Type B pancreatic cell (in vitro differentiated cells): ENCODE measurements around the gene DMBX1. TPM values are rescaled to one million over a fixed set of nuclear protein-coding genes. Genes with fewer than 3 reads are reported as not detected.

Source experiments
- DNase-seq: peaks from one replicate; pipeline ENCODE4 v3.0.0; 2021; ENCODE audit warnings: mixed read lengths; ENCODE audit not compliant: unreplicated experiment; ENCODE audit errors: extremely low spot score
- H3K27ac Mint-ChIP-seq: 2 replicates; pipeline ENCODE4 v1.8.0; 2021; ENCODE audit warnings: mild to moderate bottlenecking, mixed read lengths
- H3K27me3 Mint-ChIP-seq: 2 replicates; pipeline ENCODE4 v1.8.0; 2021; ENCODE audit warnings: mixed read lengths
- H3K36me3 Mint-ChIP-seq: 2 replicates; pipeline ENCODE4 v1.8.0; 2021; ENCODE audit warnings: mixed read lengths
- H3K4me1 Mint-ChIP-seq: one replicate; pipeline ENCODE4 v1.8.0; 2021; ENCODE audit warnings: mixed read lengths; ENCODE audit not compliant: unreplicated experiment
- H3K4me3 Mint-ChIP-seq: 2 replicates; pipeline ENCODE4 v1.8.0; 2021; ENCODE audit warnings: mild to moderate bottlenecking, mixed read lengths
- H3K9me3 Mint-ChIP-seq: 2 replicates; pipeline ENCODE4 v1.8.0; 2021; ENCODE audit warnings: mixed read lengths
- CTCF ChIP-seq: fragments of 200-600 bp; sonication (generic); conservative IDR thresholded peaks from 2 replicates; pipeline ENCODE4 v1.5.0; 2021; ENCODE audit warnings: antibody characterized with exemption, mild to moderate bottlenecking
- total RNA-seq: library from RNA; stranded (reverse); gene quantifications from 2 replicates; pipeline ENCODE4 v1.2.1, GENCODE V29; 2021; ENCODE audit warnings: low replicate concordance

Gene DMBX1
- total RNA-seq, 1 donor from 2014 or later = 0.10 TPM

GRCh38 chr1:46446646-46447498 is 42.8 kb upstream of the DMBX1 start:
- peak; percentile 96 for TF ChIP-seq CTCF
- peaks cover 92% of the 10 kb centered on the region for H3K27me3 Mint-ChIP-seq
- H3K4me1 Mint-ChIP-seq = peaks cover 12% of the 10 kb centered on the region
- peak; percentile 86 for DNase-seq
- no peaks in the 10 kb centered on the region for H3K36me3 Mint-ChIP-seq
- H3K27ac Mint-ChIP-seq = no peak overlapping the region
- peak overlapping the region; percentile 67 for H3K4me3 Mint-ChIP-seq
- no peaks in the 10 kb centered on the region for H3K9me3 Mint-ChIP-seq

GRCh38 chr1:46447499-46448108 is 42.0 kb upstream of the DMBX1 start:
- Mint-ChIP-seq H3K36me3 (no peaks in the 10 kb centered on the region), H3K4me3 (peak overlapping the region; percentile 49), H3K27ac (no peak overlapping the region), H3K9me3 (no peaks in the 10 kb centered on the region), H3K27me3 (peaks cover 93% of the 10 kb centered on the region), H3K4me1 (peaks cover 8% of the 10 kb centered on the region)
- no peak for DNase-seq
- no peak for TF ChIP-seq CTCF

- DNase-seq = peak; percentile 77
- TF ChIP-seq CTCF = no peak
- peaks cover 6% of the 10 kb centered on the region for H3K4me1 Mint-ChIP-seq
- peaks cover 97% of the 10 kb centered on the region for H3K27me3 Mint-ChIP-seq
- no peaks in the 10 kb centered on the region for H3K36me3 Mint-ChIP-seq
- H3K9me3 Mint-ChIP-seq = no peaks in the 10 kb centered on the region
- peak overlapping the region; percentile 79 for H3K4me3 Mint-ChIP-seq
- no peak overlapping the region for H3K27ac Mint-ChIP-seq
These were observed 41.3 kb upstream of the DMBX1 start for GRCh38 chr1:46448109-46448911.

GRCh38 chr1:46449223-46450159 is 40.1 kb upstream of the DMBX1 start:
- DNase-seq = no peak
- Mint-ChIP-seq H3K4me3 (no peak overlapping the region), H3K27me3 (peaks cover 100% of the 10 kb centered on the region), H3K36me3 (no peaks in the 10 kb centered on the region), H3K27ac (no peak overlapping the region), H3K4me1 (peaks cover 6% of the 10 kb centered on the region), H3K9me3 (no peaks in the 10 kb centered on the region)
- no peak for TF ChIP-seq CTCF

GRCh38 chr1:46450160-46450517 is 39.5 kb upstream of the DMBX1 start:
- TF ChIP-seq CTCF = no peak
- Mint-ChIP-seq H3K4me3 (no peak overlapping the region), H3K4me1 (peaks cover 6% of the 10 kb centered on the region), H3K36me3 (no peaks in the 10 kb centered on the region), H3K27me3 (peaks cover 100% of the 10 kb centered on the region), H3K27ac (no peak overlapping the region), H3K9me3 (no peaks in the 10 kb centered on the region)
- DNase-seq = no peak
